VCaP (cell line): ENCODE results near the gene ALDH6A1.

ENCODE experiments used
- H3K27ac ChIP-seq: fragments of 450-650 bp; 2 replicates; pipeline ENCODE4 v1.5.1; 2017
- CTCF ChIP-seq: fragments of 450-650 bp; conservative IDR thresholded peaks from 2 replicates; pipeline ENCODE4 v1.5.1; 2017; ENCODE audit warnings: mild to moderate bottlenecking, moderate library complexity

Gene ALDH6A1

GRCh38 chr14:74089251-74090020 is 5.2 kb upstream of the ALDH6A1 start:
- no peak overlapping the region for H3K27ac ChIP-seq
- TF ChIP-seq CTCF, result no peak

GRCh38 chr14:74085828-74086227 is 1.6 kb upstream of the ALDH6A1 start:
- no peak overlapping the region for H3K27ac ChIP-seq
- TF ChIP-seq CTCF, result no peak

- TF ChIP-seq CTCF, result no peak
- H3K27ac ChIP-seq, result peak overlapping the region; percentile 73; the same call in 1 of the 2 replicates
Measured at GRCh38 chr14:74085047-74085637, 889 bp upstream of the ALDH6A1 start.

- H3K27ac ChIP-seq, result peak overlapping the region; percentile 73
- no peak for TF ChIP-seq CTCF
Measured at GRCh38 chr14:74083784-74084276, 423 bp downstream of the ALDH6A1 start.

- TF ChIP-seq CTCF, result no peak
- H3K27ac ChIP-seq, result peak overlapping the region; percentile 73; the same call in 1 of the 2 replicates
Measured at GRCh38 chr14:74083161-74083560, 1.1 kb downstream of the ALDH6A1 start.

- H3K27ac ChIP-seq, result no peak overlapping the region
- no peak for TF ChIP-seq CTCF
Measured at GRCh38 chr14:74081491-74081890, 2.8 kb downstream of the ALDH6A1 start.

GRCh38 chr14:74080820-74081460 is 3.3 kb downstream of the ALDH6A1 start:
- TF ChIP-seq CTCF, result no peak
- no peak overlapping the region for H3K27ac ChIP-seq
